Neural cell (in vitro differentiated cells): ENCODE data around the gene RXRB.

Source experiments
- CTCF ChIP-seq: fragments of 450-650 bp; IDR thresholded peaks from 2 replicates; pipeline ENCODE4 v1.5.1; 2014; ENCODE audit warnings: antibody characterized with exemption, mild to moderate bottlenecking, moderate library complexity; ENCODE audit not compliant: poor library complexity, severe bottlenecking
- EP300 ChIP-seq: fragments of 450-650 bp; conservative IDR thresholded peaks from 2 replicates; pipeline ENCODE4 v1.6.1; 2014; ENCODE audit warnings: antibody characterized with exemption, mild to moderate bottlenecking, moderate library complexity; ENCODE audit not compliant: poor library complexity, severe bottlenecking
- MXI1 ChIP-seq: fragments of 450-650 bp; conservative IDR thresholded peaks from 2 replicates; pipeline ENCODE4 v1.6.1; 2014; ENCODE audit warnings: antibody characterized with exemption, mild to moderate bottlenecking; ENCODE audit not compliant: poor library complexity, severe bottlenecking
- POLR2AphosphoS5 ChIP-seq: IDR thresholded peaks from 2 replicates; pipeline ENCODE4 v1.6.1; 2012
- RAD21 ChIP-seq: fragments of 450-650 bp; conservative IDR thresholded peaks from 2 replicates; pipeline ENCODE4 v1.6.1; 2014; ENCODE audit warnings: antibody characterized with exemption, mild to moderate bottlenecking, moderate library complexity
- TAF1 ChIP-seq: IDR thresholded peaks from 2 replicates; pipeline ENCODE4 v1.6.1; 2012; ENCODE audit warnings: low read depth

GRCh38 chr6:33160096-33160495 is 40.4 kb downstream of the RXRB start:
- TF ChIP-seq CTCF (no peak), RAD21 (no peak), MXI1 (no peak), POLR2AphosphoS5 (no peak), TAF1 (no peak), EP300 (no peak)
